Stimulated activated memory B cell treated with anti-CD40 and anti-IgM and Interleukin-4, amounts not matched to agents 10 μg/mL and 1 μg/mL and 100 μg/mL, for 72 hours (primary cell): ENCODE measurements around the gene GRIA1.
A peak's percentile ranks its signal among the peaks of the same experiment; 100 is the strongest.

Source experiments
- ATAC-seq: fragments of 150-1000 bp; cut with Tn5 transposase; 2 replicates; pipeline ENCODE4 v1.10.0; 2021
- H3K27ac Mint-ChIP-seq: one replicate; pipeline ENCODE4 v1.8.0; 2022; ENCODE audit warnings: mild to moderate bottlenecking, mixed read lengths
- H3K27me3 Mint-ChIP-seq: one replicate; pipeline ENCODE4 v1.8.0; 2022; ENCODE audit warnings: mixed read lengths
- H3K36me3 Mint-ChIP-seq: one replicate; pipeline ENCODE4 v1.8.0; 2022; ENCODE audit warnings: mixed read lengths
- H3K4me1 Mint-ChIP-seq: one replicate; pipeline ENCODE4 v1.8.0; 2022; ENCODE audit warnings: mixed read lengths
- H3K4me3 Mint-ChIP-seq: one replicate; pipeline ENCODE4 v1.8.0; 2022; ENCODE audit warnings: mild to moderate bottlenecking, moderate library complexity, mixed read lengths
- H3K9me3 Mint-ChIP-seq: one replicate; pipeline ENCODE4 v1.8.0; 2022; ENCODE audit warnings: mixed read lengths

The GRIA1 gene

DNA sequence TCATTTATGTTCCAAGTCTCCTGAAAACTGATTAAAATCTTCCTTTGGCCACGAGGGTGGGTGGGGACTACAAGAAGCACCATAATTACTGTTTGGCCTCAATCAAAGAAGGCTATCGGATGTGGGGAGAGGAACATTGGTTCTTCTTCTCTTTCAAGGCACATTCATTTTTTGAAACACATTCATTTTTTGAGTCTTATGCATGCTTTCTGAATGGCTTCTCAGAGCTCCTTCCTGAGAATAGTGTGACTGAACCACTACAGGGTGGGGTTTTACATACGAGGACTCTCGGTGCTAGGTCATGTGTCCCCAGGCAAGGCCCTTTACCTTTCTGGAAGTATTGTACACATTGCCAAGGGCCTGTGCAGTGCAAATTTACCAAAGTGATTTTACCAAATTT is 7.0 kb upstream of the GRIA1 start:
- H3K4me3 Mint-ChIP-seq, result no peak overlapping the region
- ATAC-seq, result no peak
- H3K27ac Mint-ChIP-seq, result no peak overlapping the region
- H3K4me1 Mint-ChIP-seq, result no peaks in the 10 kb centered on the region
- no peaks in the 10 kb centered on the region for H3K9me3 Mint-ChIP-seq
- no peaks in the 10 kb centered on the region for H3K27me3 Mint-ChIP-seq
- H3K36me3 Mint-ChIP-seq, result no peaks in the 10 kb centered on the region

DNA sequence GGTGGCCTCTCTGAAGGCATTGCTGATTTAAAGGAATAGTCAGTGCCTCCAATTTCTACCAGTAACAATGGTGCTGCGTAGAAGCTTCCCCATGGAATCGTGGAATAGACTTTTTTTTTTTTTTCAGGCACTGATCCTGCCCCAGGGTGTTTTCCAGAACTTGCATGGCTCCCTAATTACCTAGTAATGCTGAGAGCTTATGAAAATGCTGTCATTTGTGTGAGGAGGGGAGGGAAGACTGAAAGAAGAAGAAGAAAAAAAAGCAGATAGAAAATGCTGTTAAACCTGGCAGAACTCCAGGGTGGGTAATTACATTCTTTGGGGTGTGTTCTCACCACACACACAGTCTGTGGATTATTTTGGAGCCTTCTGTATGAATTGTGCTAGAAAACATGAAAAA is 4.8 kb upstream of the GRIA1 start:
- H3K36me3 Mint-ChIP-seq, result no peaks in the 10 kb centered on the region
- H3K4me3 Mint-ChIP-seq, result no peak overlapping the region
- no peaks in the 10 kb centered on the region for H3K9me3 Mint-ChIP-seq
- ATAC-seq, result no peak
- H3K4me1 Mint-ChIP-seq, result no peaks in the 10 kb centered on the region
- H3K27me3 Mint-ChIP-seq, result peaks cover 10% of the 10 kb centered on the region
- H3K27ac Mint-ChIP-seq, result no peak overlapping the region

DNA sequence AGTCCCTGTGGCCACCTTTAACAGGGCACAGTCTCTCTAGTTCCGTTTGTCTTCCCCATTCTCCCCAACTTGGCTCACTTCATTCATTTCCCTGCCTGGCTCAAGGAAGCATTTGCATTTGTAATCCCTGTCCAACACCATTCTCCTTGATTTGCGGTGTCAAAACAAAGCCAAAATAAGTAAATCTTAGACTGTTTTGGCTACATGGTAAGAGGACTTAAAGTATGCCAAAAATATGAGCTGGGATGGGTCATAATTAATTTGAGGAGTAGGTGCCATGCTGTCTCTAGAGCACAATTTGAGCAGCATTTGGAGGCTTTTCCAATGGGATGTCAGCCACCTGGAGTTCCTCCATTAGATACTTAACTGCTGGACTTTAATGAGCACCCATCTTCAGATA is 3.7 kb upstream of the GRIA1 start:
- H3K27me3 Mint-ChIP-seq, result peaks cover 21% of the 10 kb centered on the region
- no peak for ATAC-seq
- no peaks in the 10 kb centered on the region for H3K4me1 Mint-ChIP-seq
- H3K36me3 Mint-ChIP-seq, result no peaks in the 10 kb centered on the region
- no peak overlapping the region for H3K4me3 Mint-ChIP-seq
- H3K9me3 Mint-ChIP-seq, result peaks cover 3% of the 10 kb centered on the region
- no peak overlapping the region for H3K27ac Mint-ChIP-seq

DNA sequence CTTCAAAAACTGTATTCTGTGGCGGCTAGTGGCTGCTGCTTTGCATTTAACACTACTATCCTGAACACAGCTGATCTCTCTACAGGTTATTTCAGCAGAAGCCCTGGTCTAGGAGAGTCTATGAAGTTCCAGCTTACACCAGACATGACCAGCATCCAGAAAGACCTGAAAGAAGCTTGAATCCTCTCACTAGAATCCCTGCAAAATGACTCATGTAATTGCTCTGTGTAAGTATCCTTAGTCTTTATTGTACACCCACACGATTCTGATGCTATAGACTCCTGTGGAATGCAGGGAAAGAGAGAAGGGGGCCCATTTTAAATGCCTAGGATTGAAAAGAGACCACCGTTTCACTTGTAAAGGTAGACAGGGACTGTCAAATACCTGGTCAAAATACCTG is 859 bp upstream of the GRIA1 start:
- Mint-ChIP-seq H3K4me1 (no peaks in the 10 kb centered on the region), H3K36me3 (no peaks in the 10 kb centered on the region), H3K9me3 (peaks cover 3% of the 10 kb centered on the region), H3K4me3 (no peak overlapping the region), H3K27ac (no peak overlapping the region), H3K27me3 (peaks cover 28% of the 10 kb centered on the region)
- ATAC-seq, result no peak

DNA sequence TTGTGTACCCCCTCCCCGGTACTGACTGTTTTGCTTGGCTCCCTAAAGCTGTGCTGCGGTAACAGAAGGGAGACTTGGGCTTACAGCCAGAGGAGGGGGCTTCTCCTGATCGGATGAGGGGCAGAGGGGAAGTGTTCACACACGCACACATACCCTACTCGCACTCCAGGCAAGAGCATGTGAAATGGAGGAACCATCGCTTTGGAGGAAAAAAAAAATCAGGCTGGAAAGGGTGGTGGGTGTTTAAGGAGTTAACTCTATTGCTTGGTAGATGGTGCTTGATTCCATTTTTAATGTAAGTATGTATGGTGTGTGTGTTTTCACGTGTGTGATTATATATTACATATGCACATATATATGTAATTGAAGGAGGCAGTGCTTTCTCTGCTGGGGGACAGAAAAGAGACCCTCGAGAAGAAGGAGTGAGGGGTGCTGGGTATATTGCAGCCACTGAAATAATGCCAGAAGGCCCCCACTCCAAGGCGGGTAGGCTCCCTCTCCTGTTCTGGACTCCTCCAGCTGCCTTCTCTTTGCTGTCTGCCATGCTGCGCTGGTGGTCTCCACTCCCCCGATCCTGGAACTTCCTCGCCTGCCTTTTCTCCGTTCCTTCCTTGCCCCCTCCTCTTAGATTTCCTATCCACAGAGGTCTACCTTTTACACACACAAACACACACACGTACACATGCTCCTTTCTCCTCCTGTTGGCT is 721 bp downstream of the GRIA1 start:
- Mint-ChIP-seq H3K36me3 (no peaks in the 10 kb centered on the region), H3K4me3 (no peak overlapping the region), H3K4me1 (no peaks in the 10 kb centered on the region), H3K27ac (no peak overlapping the region), H3K27me3 (peaks cover 28% of the 10 kb centered on the region), H3K9me3 (peaks cover 3% of the 10 kb centered on the region)
- peak; percentile 28 for ATAC-seq

DNA sequence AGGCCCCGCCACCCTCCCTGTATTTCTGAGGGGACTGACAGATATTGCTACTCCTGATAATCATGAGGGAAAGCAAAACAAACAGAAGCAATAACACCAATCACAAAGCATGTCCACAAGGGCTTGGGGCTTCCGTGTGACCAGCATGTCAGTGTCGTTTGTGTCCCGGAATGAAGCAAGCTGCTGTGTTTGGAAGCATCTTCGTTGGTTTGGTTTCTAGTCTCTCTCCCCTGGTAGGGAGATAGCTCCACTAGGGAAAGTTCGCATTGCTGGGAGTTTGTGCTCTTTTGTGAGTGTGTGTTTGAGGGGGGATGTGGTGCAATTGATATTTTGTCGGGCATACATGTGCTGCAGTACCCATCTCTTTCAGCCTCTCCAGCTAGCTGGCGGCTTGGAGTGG is 1.4 kb downstream of the GRIA1 start:
- no peak for ATAC-seq
- H3K27ac Mint-ChIP-seq, result no peak overlapping the region
- peaks cover 28% of the 10 kb centered on the region for H3K27me3 Mint-ChIP-seq
- H3K9me3 Mint-ChIP-seq, result peaks cover 3% of the 10 kb centered on the region
- no peaks in the 10 kb centered on the region for H3K36me3 Mint-ChIP-seq
- H3K4me3 Mint-ChIP-seq, result no peak overlapping the region
- no peaks in the 10 kb centered on the region for H3K4me1 Mint-ChIP-seq

DNA sequence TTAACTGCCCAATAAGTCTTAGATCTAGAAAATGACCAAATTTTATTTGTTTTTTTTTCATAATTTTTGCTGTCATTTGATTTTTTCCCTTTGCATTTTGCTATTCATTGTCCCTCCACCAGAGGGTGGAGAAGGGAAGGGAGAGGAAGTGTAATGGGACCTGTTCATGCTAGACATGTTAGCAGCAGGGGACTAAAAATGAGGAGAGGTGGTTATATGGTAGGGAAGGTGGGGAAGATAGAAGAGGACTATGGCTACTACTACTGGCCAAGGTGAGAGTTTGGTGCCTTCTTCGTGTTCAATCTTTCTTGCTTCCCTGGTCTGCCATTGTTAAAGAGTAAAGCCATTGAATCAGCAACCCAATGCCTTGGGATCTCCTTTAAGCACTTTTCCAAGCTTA is 6.4 kb downstream of the GRIA1 start:
- ATAC-seq, result no peak
- no peaks in the 10 kb centered on the region for H3K4me1 Mint-ChIP-seq

DNA sequence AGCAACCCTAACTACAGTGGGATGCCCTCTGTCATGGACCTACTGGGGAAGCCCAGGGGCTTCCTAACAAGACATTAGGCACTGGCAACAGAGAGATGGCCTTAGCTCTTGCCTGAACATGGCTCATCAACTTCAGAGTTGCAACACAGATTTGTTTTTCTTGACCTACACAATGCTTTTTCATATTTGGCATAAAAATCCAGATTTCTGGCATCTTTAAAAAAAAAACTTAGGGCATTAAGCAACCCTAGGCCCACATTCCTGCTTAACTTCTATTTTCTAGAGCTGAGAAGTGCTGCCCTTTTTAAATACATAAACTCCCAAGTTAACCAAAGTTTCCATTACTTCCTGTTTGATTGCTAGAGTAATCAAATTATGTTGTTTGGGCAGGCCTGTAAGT is 8.0 kb downstream of the GRIA1 start:
- Mint-ChIP-seq H3K27me3 (no peaks in the 10 kb centered on the region), H3K9me3 (peaks cover 2% of the 10 kb centered on the region), H3K36me3 (no peaks in the 10 kb centered on the region), H3K4me3 (no peak overlapping the region), H3K4me1 (no peaks in the 10 kb centered on the region), H3K27ac (no peak overlapping the region)
- no peak for ATAC-seq

More for the DNA sequence above, 6.4 kb downstream of the GRIA1 start:
- H3K36me3 Mint-ChIP-seq, result no peaks in the 10 kb centered on the region
- H3K4me3 Mint-ChIP-seq, result no peak overlapping the region
- H3K27ac Mint-ChIP-seq, result no peak overlapping the region
- H3K9me3 Mint-ChIP-seq, result no peaks in the 10 kb centered on the region
- peaks cover 6% of the 10 kb centered on the region for H3K27me3 Mint-ChIP-seq

DNA sequence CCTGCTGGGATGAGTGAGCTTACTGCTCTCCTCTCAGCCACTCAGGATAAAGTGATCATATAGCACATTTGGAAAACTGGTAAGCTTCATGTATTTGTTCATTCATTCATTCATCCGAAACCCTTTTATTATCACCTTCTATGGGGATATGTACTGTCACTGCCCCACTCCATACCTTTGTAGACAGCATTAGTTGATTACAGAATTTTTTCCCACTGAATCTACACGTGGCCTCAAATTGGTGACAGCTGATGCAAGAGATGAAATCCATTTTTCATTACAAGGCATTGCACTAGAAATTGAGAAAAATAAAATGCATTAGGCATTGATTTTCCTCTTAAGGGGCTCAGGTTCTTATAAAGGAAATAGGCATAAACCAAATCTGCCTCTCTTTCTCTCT is 9.7 kb downstream of the GRIA1 start:
- no peak for ATAC-seq
- H3K27ac Mint-ChIP-seq, result no peak overlapping the region
- H3K27me3 Mint-ChIP-seq, result no peaks in the 10 kb centered on the region
- no peaks in the 10 kb centered on the region for H3K36me3 Mint-ChIP-seq
- no peaks in the 10 kb centered on the region for H3K4me1 Mint-ChIP-seq
- H3K9me3 Mint-ChIP-seq, result peaks cover 2% of the 10 kb centered on the region
- H3K4me3 Mint-ChIP-seq, result no peak overlapping the region

DNA sequence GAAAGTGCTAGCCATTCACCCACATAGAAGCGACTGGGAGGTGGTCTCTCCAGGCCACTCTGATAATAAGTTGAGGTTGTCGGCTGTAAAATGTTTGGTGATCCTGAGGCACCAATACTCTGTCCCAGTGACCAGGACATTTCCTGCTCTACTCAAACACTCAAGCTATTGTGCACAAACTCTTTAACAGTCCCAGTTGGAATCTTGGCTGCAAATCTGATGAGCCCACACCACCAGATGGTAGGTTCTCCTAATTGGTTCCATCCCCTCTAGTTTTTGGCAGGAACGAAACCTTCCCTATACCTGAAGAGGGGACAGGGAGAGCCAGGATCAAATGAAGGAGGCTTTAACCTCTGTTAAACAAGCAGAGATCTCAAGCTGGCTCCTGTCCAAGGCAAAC is 14.3 kb downstream of the GRIA1 start:
- no peak overlapping the region for H3K27ac Mint-ChIP-seq
- peaks cover 6% of the 10 kb centered on the region for H3K9me3 Mint-ChIP-seq
- no peaks in the 10 kb centered on the region for H3K27me3 Mint-ChIP-seq
- ATAC-seq, result no peak
- H3K4me1 Mint-ChIP-seq, result no peaks in the 10 kb centered on the region
- no peaks in the 10 kb centered on the region for H3K36me3 Mint-ChIP-seq
- no peak overlapping the region for H3K4me3 Mint-ChIP-seq

DNA sequence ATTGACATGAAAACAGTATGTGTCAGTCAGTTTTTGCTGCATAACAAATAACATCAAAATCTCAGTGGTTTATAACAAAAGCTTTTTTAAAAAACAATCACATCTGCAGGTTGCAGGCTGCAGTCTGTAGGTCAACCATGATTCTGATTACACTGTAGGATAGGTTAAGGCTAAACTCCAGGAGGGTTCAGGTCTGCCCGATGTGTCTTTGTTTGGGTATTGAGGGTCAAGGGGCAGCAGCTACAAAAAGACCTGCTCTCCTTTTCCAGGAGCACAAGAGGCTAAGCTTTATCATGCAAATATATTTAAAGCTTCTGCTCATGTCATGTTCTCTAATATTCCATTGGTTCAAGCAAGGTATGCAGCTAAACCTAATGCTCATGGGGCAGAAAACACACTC is 18.2 kb downstream of the GRIA1 start:
- Mint-ChIP-seq H3K36me3 (no peaks in the 10 kb centered on the region), H3K4me1 (no peaks in the 10 kb centered on the region), H3K9me3 (peaks cover 3% of the 10 kb centered on the region), H3K27ac (no peak overlapping the region), H3K27me3 (no peaks in the 10 kb centered on the region), H3K4me3 (no peak overlapping the region)
- no peak for ATAC-seq

DNA sequence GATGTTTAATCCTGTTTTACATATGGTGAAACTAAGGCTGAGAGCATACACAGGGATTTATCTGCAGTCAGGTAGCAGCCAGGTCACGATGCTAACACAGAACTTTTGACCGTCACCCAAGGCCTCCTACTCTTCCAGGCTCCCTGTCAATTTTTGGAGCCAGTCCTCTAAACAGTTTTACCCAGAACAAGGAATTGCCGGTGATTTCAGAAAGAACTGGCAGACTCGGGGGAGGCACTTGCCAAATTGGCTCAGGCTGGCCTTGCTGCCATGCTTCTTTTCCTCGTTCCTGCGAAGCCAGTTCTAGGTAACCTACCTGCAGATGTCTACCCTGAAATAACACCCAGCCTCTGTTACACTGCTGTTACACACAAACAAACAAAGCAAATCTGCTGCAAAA is 21.2 kb downstream of the GRIA1 start:
- no peak for ATAC-seq
- H3K9me3 Mint-ChIP-seq, result peaks cover 5% of the 10 kb centered on the region
- no peak overlapping the region for H3K27ac Mint-ChIP-seq
- no peak overlapping the region for H3K4me3 Mint-ChIP-seq
- no peaks in the 10 kb centered on the region for H3K27me3 Mint-ChIP-seq
- no peaks in the 10 kb centered on the region for H3K36me3 Mint-ChIP-seq
- no peaks in the 10 kb centered on the region for H3K4me1 Mint-ChIP-seq

DNA sequence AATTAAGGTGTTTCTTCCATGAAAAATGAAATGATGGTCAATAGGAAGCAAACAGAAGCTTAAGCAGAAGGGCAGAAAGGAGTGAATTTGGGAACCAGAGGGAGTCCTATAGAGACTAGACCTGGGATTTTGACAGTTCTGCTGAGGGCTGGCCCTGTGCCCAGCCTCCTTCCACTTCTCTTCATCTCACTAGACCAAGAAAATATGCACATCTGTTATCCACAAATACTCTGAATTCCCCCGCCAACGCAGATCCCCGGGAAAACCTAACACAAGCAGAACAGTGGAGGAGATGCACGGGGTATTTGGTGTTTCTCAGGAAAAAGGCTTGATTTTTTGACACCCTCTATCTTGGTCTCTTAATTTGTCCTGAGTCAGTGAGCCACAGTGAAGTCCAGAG is 22.7 kb downstream of the GRIA1 start:
- ATAC-seq, result no peak
- no peaks in the 10 kb centered on the region for H3K27me3 Mint-ChIP-seq
- no peak overlapping the region for H3K27ac Mint-ChIP-seq
- H3K36me3 Mint-ChIP-seq, result no peaks in the 10 kb centered on the region
- peaks cover 5% of the 10 kb centered on the region for H3K9me3 Mint-ChIP-seq
- H3K4me3 Mint-ChIP-seq, result no peak overlapping the region
- no peaks in the 10 kb centered on the region for H3K4me1 Mint-ChIP-seq

DNA sequence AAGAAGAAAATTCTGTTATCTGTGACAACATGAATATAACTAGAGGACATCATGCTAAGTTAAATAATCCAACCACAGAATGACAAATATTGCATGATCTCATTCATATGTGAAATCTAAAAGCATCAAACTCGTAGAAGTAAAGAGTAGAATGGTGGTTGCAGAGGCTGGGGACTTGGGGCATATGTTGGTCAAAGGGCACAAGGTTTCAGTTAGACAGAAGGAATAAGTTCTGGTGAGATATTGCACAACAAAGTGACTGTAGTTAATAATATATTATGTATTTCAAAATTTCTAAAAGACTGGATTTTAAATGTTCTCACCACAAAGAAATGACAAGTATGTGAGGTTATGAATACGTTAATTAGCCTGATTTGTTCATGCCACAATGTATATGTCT is 24.8 kb downstream of the GRIA1 start:
- no peaks in the 10 kb centered on the region for H3K36me3 Mint-ChIP-seq
- H3K4me3 Mint-ChIP-seq, result no peak overlapping the region
- H3K4me1 Mint-ChIP-seq, result no peaks in the 10 kb centered on the region
- peaks cover 2% of the 10 kb centered on the region for H3K9me3 Mint-ChIP-seq
- H3K27me3 Mint-ChIP-seq, result no peaks in the 10 kb centered on the region
- ATAC-seq, result no peak
- H3K27ac Mint-ChIP-seq, result no peak overlapping the region

DNA sequence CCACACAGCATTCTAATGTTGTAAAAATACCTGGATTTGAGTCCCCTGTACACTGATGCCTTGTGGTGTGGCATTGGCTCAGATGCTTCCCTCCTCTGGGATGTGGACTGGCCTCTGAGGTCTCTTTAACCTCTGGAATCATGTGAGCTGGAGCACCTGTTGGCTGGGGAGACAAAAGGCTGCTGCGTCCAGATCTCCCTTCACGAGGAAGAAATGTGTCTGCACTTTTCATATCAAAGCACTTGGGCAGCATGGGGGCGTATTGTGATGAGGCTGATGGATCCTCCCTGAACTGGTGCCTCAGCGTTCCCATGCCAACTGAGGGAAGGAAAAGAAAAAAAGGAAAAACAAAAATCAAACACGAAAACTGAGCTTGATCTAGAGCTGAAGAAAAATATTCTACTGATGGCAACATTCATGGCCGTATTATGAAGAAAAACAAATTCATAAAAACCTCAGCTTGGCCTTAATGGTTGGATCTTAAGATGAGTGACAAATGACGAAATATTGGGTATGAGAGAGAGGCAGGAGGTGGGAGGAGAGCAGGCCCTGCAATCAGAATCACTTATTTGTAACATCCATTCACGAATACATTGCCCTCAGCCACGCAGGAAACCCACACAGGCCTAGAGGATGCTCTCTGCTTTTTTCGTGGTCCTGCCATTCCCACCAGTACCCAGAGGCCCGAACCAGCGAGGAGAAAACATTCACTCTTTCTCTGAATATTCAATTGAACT is 26.2 kb downstream of the GRIA1 start:
- ATAC-seq, result no peak
- Mint-ChIP-seq H3K36me3 (no peaks in the 10 kb centered on the region), H3K27me3 (no peaks in the 10 kb centered on the region), H3K4me3 (no peak overlapping the region), H3K27ac (no peak overlapping the region), H3K9me3 (peaks cover 2% of the 10 kb centered on the region), H3K4me1 (no peaks in the 10 kb centered on the region)

DNA sequence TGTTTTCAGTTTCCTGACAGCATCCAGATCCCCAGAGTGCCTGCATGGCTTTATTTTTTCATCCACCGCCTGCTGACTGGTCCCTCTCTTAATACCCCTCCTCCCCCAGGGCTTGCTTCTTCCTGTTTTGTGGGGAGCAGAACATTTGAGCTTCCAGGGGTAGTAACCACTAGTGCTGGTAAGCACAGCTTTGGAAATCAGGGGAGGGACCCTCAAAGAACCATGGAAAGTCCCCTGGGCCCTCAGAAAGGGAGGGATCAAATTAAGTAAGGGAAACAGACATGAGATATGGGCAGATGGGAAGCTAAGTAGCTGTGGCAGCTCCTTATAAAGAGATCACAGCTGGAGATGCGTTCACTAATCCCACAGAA is 26.8 kb downstream of the GRIA1 start:
- no peak overlapping the region for H3K27ac Mint-ChIP-seq
- no peak overlapping the region for H3K4me3 Mint-ChIP-seq
- H3K27me3 Mint-ChIP-seq, result no peaks in the 10 kb centered on the region
- H3K36me3 Mint-ChIP-seq, result no peaks in the 10 kb centered on the region
- no peak for ATAC-seq
- H3K4me1 Mint-ChIP-seq, result no peaks in the 10 kb centered on the region
- H3K9me3 Mint-ChIP-seq, result peaks cover 2% of the 10 kb centered on the region
